ENCODE data around the gene TMEM101. TPM values are rescaled to one million over a fixed set of nuclear protein-coding genes. Genes with fewer than 3 reads are reported as not detected.

Gene TMEM101
- 10 to 100 TPM; 33.6 to 56.9 (median 45.0) TPM for total RNA-seq

DNA sequence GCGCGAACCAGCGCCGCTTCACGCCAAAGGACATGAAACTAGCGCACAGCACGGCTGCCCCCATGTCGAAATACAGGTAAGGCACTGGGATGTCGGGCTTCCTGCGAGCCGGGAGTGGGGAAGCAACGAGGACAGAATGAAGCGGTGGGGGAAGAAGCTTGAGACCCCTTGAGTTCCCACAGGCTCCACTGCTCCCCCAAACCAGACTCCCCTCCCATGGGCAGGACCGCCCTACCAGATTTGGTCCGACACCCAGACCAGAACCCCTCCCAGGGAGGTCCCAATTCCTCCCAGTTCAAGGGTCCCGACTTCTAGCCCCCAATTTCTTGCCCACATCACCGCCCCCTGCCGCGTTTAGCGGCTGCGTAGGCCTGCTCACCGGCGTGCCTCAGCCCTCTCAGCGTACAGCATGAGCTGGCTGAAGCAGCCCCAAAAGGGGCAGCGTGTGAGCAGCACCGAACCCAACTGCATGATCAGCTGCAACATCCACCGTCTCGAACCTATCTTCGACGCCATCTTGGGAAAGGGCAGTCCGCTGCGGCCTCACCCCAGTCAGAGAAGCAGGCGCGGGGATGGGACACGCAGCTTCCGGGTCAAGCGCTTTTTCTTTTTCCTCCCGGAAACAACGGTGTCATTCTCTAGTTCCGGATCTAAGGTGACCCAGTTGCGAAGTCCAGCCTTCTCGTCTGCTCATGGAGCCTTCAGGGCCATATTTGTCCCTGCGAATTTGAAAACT lies at the start of gene TMEM101:
Gene TMEM101 (minus strand): TSS at position 527 of the 736 bp plus-strand sequence. CDS start 11 bp downstream, at position 516.
- DNase-seq: peak; percentile 89 to 92
- no peaks in the 10 kb centered on the region for H3K36me3 ChIP-seq
- intact Hi-C loops (cut with DNase I): loop anchor here (10.0 kb wide), 1 partner anchor 110 kb away; the partner anchor contains the start of gene HDAC5
- H3K4me1 ChIP-seq: peaks cover 4 to 14% of the 10 kb centered on the region in 2 donors
- TF ChIP-seq, protein P1, sequence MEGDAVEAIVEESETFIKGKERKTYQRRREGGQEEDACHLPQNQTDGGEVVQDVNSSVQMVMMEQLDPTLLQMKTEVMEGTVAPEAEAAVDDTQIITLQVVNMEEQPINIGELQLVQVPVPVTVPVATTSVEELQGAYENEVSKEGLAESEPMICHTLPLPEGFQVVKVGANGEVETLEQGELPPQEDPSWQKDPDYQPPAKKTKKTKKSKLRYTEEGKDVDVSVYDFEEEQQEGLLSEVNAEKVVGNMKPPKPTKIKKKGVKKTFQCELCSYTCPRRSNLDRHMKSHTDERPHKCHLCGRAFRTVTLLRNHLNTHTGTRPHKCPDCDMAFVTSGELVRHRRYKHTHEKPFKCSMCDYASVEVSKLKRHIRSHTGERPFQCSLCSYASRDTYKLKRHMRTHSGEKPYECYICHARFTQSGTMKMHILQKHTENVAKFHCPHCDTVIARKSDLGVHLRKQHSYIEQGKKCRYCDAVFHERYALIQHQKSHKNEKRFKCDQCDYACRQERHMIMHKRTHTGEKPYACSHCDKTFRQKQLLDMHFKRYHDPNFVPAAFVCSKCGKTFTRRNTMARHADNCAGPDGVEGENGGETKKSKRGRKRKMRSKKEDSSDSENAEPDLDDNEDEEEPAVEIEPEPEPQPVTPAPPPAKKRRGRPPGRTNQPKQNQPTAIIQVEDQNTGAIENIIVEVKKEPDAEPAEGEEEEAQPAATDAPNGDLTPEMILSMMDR (IDR thresholded peaks at IDR 0.05): no peak
- peak in 1 of 2 donors; percentile 55 for TF ChIP-seq POLR2A (IDR thresholded peaks at IDR 0.05)
- no peaks in the 10 kb centered on the region for H3K9me3 ChIP-seq
- H3K27me3 ChIP-seq: no peaks in the 10 kb centered on the region
- H3K4me3 ChIP-seq (replicated peaks in 1 of 3): peak within 1 kb of the TSS; percentile 68 to 76 (median 71)
- WGBS, 2 donors: 1% methylated on average over 21 to 36 of the region's 43 CpGs
- peak within 1 kb of the TSS in 2 of 3 donors; percentile 50 to 65 for H3K27ac ChIP-seq

DNA sequence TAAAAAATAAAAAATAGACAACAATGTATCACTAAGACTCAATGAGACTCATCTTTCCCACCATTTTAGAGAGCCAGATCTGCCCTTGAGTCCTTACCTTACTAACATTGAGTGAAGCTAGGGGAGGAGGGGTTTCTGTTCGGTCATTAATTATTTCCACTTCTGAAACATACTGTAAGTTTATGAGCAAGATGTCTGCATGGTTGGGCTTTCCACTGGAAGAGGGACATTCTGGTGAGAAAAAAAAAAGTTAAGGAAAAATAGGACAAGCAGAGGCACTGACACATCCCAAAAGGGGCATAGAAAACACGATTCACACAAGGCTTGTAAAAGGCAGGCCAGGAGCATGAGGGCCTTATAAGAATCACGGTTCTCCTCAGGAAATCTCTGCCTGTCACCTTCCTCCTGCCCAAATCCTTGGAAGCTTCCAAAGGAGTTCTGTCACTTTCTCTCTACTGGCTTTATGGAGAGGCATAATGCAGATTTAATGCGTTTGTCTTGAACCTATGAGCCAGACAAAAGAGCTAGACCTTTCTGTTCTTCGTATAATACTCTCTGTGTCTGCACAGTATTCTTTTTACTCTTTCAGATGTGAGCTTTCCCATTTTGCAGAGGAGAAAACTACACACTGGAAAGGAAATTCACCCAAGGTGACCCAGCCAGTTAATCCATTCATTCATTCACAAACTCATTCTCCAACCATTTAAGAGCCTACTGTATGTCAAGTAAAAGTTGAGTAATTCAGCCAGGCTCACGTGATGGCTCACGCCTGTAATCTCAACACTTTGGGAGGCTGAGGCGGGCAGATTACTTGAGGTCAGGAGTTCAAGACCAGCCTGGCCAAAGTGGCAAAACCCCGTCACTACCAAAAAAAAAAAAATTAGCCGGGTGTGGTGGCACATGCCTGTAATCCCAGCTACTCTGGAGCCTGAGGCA lies 49.2 kb upstream of the TMEM101 start:
- TF ChIP-seq, protein P1 (IDR thresholded peaks at IDR 0.05): no peak
- no peak for TF ChIP-seq POLR2A (IDR thresholded peaks at IDR 0.05)
- Histone ChIP-seq H3K4me3 (replicated peaks in 1 of 3) (no peak overlapping the region), H3K27ac (no peak overlapping the region), H3K36me3 (peaks cover 15 to 22% of the 10 kb centered on the region in 2 donors), H3K27me3 (no peaks in the 10 kb centered on the region), H3K9me3 (no peaks in the 10 kb centered on the region), H3K4me1 (peaks cover 9 to 15% of the 10 kb centered on the region in 2 donors)
- WGBS, 2 donors: 83 to 86% methylated on average over 10 of the region's 10 CpGs
- intact Hi-C loops (cut with DNase I): no loop called here
- no peak for DNase-seq

DNA sequence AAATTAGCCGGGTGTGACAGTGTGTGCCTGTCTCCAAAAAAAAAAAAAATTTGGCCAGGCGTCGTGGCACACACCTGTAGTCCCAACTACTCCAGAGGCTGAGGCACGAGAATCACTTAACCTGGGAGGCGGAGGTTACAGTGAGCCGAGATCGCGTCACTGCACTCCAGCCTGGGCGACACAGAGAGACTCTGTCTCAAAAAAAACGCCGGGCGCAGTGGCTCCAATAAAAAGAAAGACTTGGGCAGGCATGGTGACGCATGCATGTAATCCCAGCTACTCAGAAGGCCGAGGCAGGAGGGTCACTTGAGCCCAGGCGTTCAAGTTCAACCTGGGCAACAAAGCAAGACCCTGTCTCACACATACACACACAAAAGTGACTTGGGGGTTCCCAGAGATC lies 48.1 kb upstream of the TMEM101 start:
- TF ChIP-seq, protein P1 (IDR thresholded peaks at IDR 0.05): no peak
- no peak for TF ChIP-seq POLR2A (IDR thresholded peaks at IDR 0.05)
- no peak for DNase-seq
- no peaks in the 10 kb centered on the region for H3K9me3 ChIP-seq
- no peak overlapping the region for H3K27ac ChIP-seq
- no peaks in the 10 kb centered on the region for H3K27me3 ChIP-seq
- intact Hi-C loops (cut with DNase I): no loop called here
- WGBS, 2 donors: 90 to 94% methylated on average over 15 of the region's 15 CpGs
- peaks cover 20 to 22% of the 10 kb centered on the region in 2 donors for H3K36me3 ChIP-seq
- peaks cover 9 to 15% of the 10 kb centered on the region in 2 donors for H3K4me1 ChIP-seq
- no peak overlapping the region for H3K4me3 ChIP-seq (replicated peaks in 1 of 3)

DNA sequence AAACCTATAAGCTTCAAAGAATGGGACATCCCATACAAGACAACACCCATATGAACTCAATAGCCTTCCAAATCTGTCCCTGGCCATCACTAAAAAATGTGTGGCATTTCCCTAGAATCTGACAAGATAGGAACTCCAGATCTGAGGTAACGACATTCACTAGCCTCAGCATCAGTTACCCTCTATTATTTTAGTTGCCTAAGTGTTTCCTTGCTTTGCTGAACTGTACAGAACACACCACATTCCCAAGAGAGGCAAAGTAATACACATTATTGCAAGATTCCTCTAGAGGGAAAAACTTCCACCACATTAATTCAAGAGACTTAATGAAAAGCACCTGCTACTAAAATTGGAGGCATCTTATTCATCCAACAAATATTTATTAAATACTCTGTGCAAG lies 46.7 kb upstream of the TMEM101 start:
- H3K4me3 ChIP-seq (replicated peaks in 1 of 3): no peak overlapping the region
- no peaks in the 10 kb centered on the region for H3K9me3 ChIP-seq
- peaks cover 20 to 22% of the 10 kb centered on the region in 2 donors for H3K36me3 ChIP-seq
- intact Hi-C loops (cut with DNase I): no loop called here
- H3K27me3 ChIP-seq: no peaks in the 10 kb centered on the region
- TF ChIP-seq, protein P1 (IDR thresholded peaks at IDR 0.05): no peak
- no peak for TF ChIP-seq POLR2A (IDR thresholded peaks at IDR 0.05)
- WGBS, 2 donors: 79 to 90% methylated on average over 1 of the region's 1 CpG
- DNase-seq: no peak
- H3K4me1 ChIP-seq: peaks cover 0 to 9% of the 10 kb centered on the region in 2 donors
- no peak overlapping the region for H3K27ac ChIP-seq
